Trophoblast cell (in vitro differentiated cells and primary cell): ENCODE results near the gene MARK4.

Experiments
- DNase-seq, 2 donors: peaks; one replicate each; pipeline ENCODE4 v3.0.0-alpha.2; 2016
- H2AFZ ChIP-seq: 2 replicates; pipeline ENCODE4 v1.6.1; 2013; ENCODE audit warnings: low read length, moderate library complexity, mild to moderate bottlenecking; ENCODE audit not compliant: insufficient read depth, poor library complexity
- H2AK5ac ChIP-seq: 2 replicates; pipeline ENCODE4 v1.6.1; 2013; ENCODE audit warnings: mild to moderate bottlenecking, low read length
- H2BK120ac ChIP-seq: 2 replicates; pipeline ENCODE4 v1.6.1; 2013; ENCODE audit warnings: low read length, mild to moderate bottlenecking, moderate library complexity; ENCODE audit not compliant: insufficient read depth, poor library complexity
- H2BK12ac ChIP-seq: 2 replicates; pipeline ENCODE4 v1.6.1; 2013; ENCODE audit warnings: mild to moderate bottlenecking, low read length, moderate library complexity
- H2BK5ac ChIP-seq: 2 replicates; pipeline ENCODE4 v1.6.1; 2013; ENCODE audit warnings: low read length, low read depth, moderate library complexity, mild to moderate bottlenecking; ENCODE audit not compliant: poor library complexity
- H3K14ac ChIP-seq: 2 replicates; pipeline ENCODE4 v1.6.1; 2013; ENCODE audit warnings: mild to moderate bottlenecking, low read length
- H3K18ac ChIP-seq: 2 replicates; pipeline ENCODE4 v1.6.1; 2013; ENCODE audit warnings: mild to moderate bottlenecking, low read length
- H3K23ac ChIP-seq: 2 replicates; pipeline ENCODE4 v1.6.1; 2013; ENCODE audit warnings: low read length
- H3K27ac ChIP-seq: 2 replicates; pipeline ENCODE4 v1.5.1; 2013; ENCODE audit warnings: low read depth, mild to moderate bottlenecking, inconsistent platforms, low read length, moderate library complexity
- H3K27me3 ChIP-seq: 2 replicates; pipeline ENCODE4 v1.6.1; 2013; ENCODE audit warnings: inconsistent platforms, mild to moderate bottlenecking, low read length, moderate library complexity; ENCODE audit not compliant: insufficient read depth
- H3K36me3 ChIP-seq, 2 experiments: 1 replicate in 1 of 2; 2 replicates in 1 of 2; pipeline ENCODE4 v1.6.1; 2013; ENCODE audit warnings: low read length in 2 of 2, mild to moderate bottlenecking in 2 of 2, moderate library complexity in 1 of 2; ENCODE audit not compliant: insufficient read depth in 2 of 2, control insufficient read depth in 1 of 2
- H3K4ac ChIP-seq: 2 replicates; pipeline ENCODE4 v1.6.1; 2013; ENCODE audit warnings: low read depth, mild to moderate bottlenecking, low read length, moderate library complexity
- H3K4me1 ChIP-seq, 2 experiments: 1 replicate in 1 of 2; 2 replicates in 1 of 2; pipeline ENCODE4 v1.6.1; 2013; ENCODE audit warnings: low read length in 2 of 2, mild to moderate bottlenecking in 2 of 2, moderate library complexity in 1 of 2; ENCODE audit not compliant: insufficient read depth in 2 of 2, control insufficient read depth in 1 of 2
- H3K4me2 ChIP-seq: 2 replicates; pipeline ENCODE4 v1.6.1; 2013; ENCODE audit warnings: inconsistent platforms, mild to moderate bottlenecking, low read length, moderate library complexity
- H3K4me3 ChIP-seq: 2 replicates; pipeline ENCODE4 v1.5.1; 2013; ENCODE audit warnings: mild to moderate bottlenecking, low read depth, low read length, inconsistent platforms
- H3K79me1 ChIP-seq: one replicate; pipeline ENCODE4 v1.6.1; 2013; ENCODE audit warnings: low read length
- H3K79me2 ChIP-seq: 2 replicates; pipeline ENCODE4 v1.6.1; 2013; ENCODE audit warnings: low read length, mild to moderate bottlenecking; ENCODE audit not compliant: control insufficient read depth, insufficient read depth, poor library complexity
- H3K9ac ChIP-seq: 2 replicates; pipeline ENCODE4 v1.6.1; 2013; ENCODE audit warnings: mild to moderate bottlenecking, low read length
- H3K9me3 ChIP-seq: 2 replicates; pipeline ENCODE4 v1.6.1; 2013; ENCODE audit warnings: low read depth, mild to moderate bottlenecking, control low read depth, inconsistent platforms, low read length; ENCODE audit not compliant: insufficient read depth
- H4K12ac ChIP-seq: 2 replicates; pipeline ENCODE4 v1.6.1; 2013; ENCODE audit warnings: low read depth, mild to moderate bottlenecking, low read length, moderate library complexity
- H4K8ac ChIP-seq: 2 replicates; pipeline ENCODE4 v1.6.1; 2013; ENCODE audit warnings: low read depth, mild to moderate bottlenecking, low read length, moderate library complexity
- H4K91ac ChIP-seq: one replicate; pipeline ENCODE4 v1.6.1; 2013; ENCODE audit warnings: low read depth, mild to moderate bottlenecking, low read length, moderate library complexity
- WGBS: extraction: QIAGEN DNeasy Blood & Tissue Kit; methylation state at CpG from one replicate; pipeline ENCODE4 v1.1.7; 2013; ENCODE audit warnings: missing lambda C conversion rate; ENCODE audit not compliant: insufficient read length, insufficient coverage; ENCODE audit errors: extremely low coverage; 5-methylcytosine and 5-hydroxymethylcytosine counted together

The MARK4 gene

GRCh38 chr19:45211751-45212381, 39.2 kb upstream of the MARK4 start:
- Histone ChIP-seq H4K8ac (no peak overlapping the region), H3K4ac (no peak overlapping the region), H2BK5ac (no peak overlapping the region), H3K14ac (no peak overlapping the region), H4K12ac (no peak overlapping the region), H2AFZ (no peak overlapping the region), H3K79me2 (no peaks in the 10 kb centered on the region), H3K4me2 (no peak overlapping the region), H4K91ac (no peak overlapping the region), H3K27me3 (peaks cover 12% of the 10 kb centered on the region), H3K9me3 (peaks cover 6% of the 10 kb centered on the region), H2AK5ac (no peak overlapping the region), H2BK12ac (no peak overlapping the region), H3K4me3 (no peak overlapping the region), H3K27ac (no peak overlapping the region), H3K36me3 (no peaks in the 10 kb centered on the region), H3K4me1 (peaks cover 2 to 5% of the 10 kb centered on the region in 2 experiments), H2BK120ac (no peak overlapping the region), H3K18ac (no peak overlapping the region), H3K79me1 (no peaks in the 10 kb centered on the region), H3K23ac (no peak overlapping the region), H3K9ac (no peak overlapping the region)
- DNase-seq: no peak
- no CpG with 5 or more reads among the region's 17 CpGs for WGBS

- Histone ChIP-seq H3K4me1 (peaks cover 2 to 5% of the 10 kb centered on the region in 2 experiments), H2BK5ac (no peak overlapping the region), H3K14ac (no peak overlapping the region), H3K23ac (no peak overlapping the region), H3K79me2 (no peaks in the 10 kb centered on the region), H2BK120ac (no peak overlapping the region), H3K4ac (no peak overlapping the region), H3K4me3 (no peak overlapping the region), H4K91ac (no peak overlapping the region), H3K4me2 (no peak overlapping the region), H3K18ac (no peak overlapping the region), H4K8ac (no peak overlapping the region), H3K27ac (no peak overlapping the region), H3K27me3 (peaks cover 23% of the 10 kb centered on the region), H3K36me3 (no peaks in the 10 kb centered on the region), H2AFZ (no peak overlapping the region), H4K12ac (no peak overlapping the region), H3K79me1 (no peaks in the 10 kb centered on the region), H2BK12ac (no peak overlapping the region), H3K9ac (no peak overlapping the region), H3K9me3 (peaks cover 6% of the 10 kb centered on the region), H2AK5ac (no peak overlapping the region)
- no peak for DNase-seq
- no CpG with 5 or more reads among the region's 23 CpGs for WGBS
Measured at GRCh38 chr19:45213031-45213430, 38.0 kb upstream of the MARK4 start.

GRCh38 chr19:45215391-45216191, 35.5 kb upstream of the MARK4 start:
- peak overlapping the region; percentile 45 for H3K4me2 ChIP-seq
- H4K91ac ChIP-seq: no peak overlapping the region
- no peak overlapping the region for H3K18ac ChIP-seq
- H2BK12ac ChIP-seq: no peak overlapping the region
- no peak overlapping the region for H3K9ac ChIP-seq
- no peak overlapping the region for H3K4ac ChIP-seq
- no peak overlapping the region for H2BK5ac ChIP-seq
- peaks cover 2 to 5% of the 10 kb centered on the region in 2 experiments for H3K4me1 ChIP-seq
- no peak overlapping the region for H2BK120ac ChIP-seq
- no peak overlapping the region for H3K27ac ChIP-seq
- H3K27me3 ChIP-seq: peaks cover 29% of the 10 kb centered on the region
- peaks cover 6% of the 10 kb centered on the region for H3K9me3 ChIP-seq
- no peak overlapping the region for H4K12ac ChIP-seq
- WGBS: no CpG with 5 or more reads among the region's 35 CpGs
- H2AK5ac ChIP-seq: no peak overlapping the region
- no peak overlapping the region for H3K4me3 ChIP-seq
- H3K23ac ChIP-seq: no peak overlapping the region
- no peak overlapping the region for H4K8ac ChIP-seq
- DNase-seq: no peak
- no peaks in the 10 kb centered on the region for H3K36me3 ChIP-seq
- H3K79me1 ChIP-seq: no peaks in the 10 kb centered on the region
- no peaks in the 10 kb centered on the region for H3K79me2 ChIP-seq
- no peak overlapping the region for H2AFZ ChIP-seq
- no peak overlapping the region for H3K14ac ChIP-seq

GRCh38 chr19:45216667-45217066, 34.4 kb upstream of the MARK4 start:
- Histone ChIP-seq H3K14ac (no peak overlapping the region), H3K9me3 (peaks cover 6% of the 10 kb centered on the region), H3K4me1 (peaks cover 2 to 5% of the 10 kb centered on the region in 2 experiments), H2AK5ac (no peak overlapping the region), H3K9ac (no peak overlapping the region), H3K23ac (no peak overlapping the region), H3K79me2 (no peaks in the 10 kb centered on the region), H2BK120ac (no peak overlapping the region), H4K91ac (no peak overlapping the region), H3K4ac (no peak overlapping the region), H2BK12ac (no peak overlapping the region), H3K18ac (no peak overlapping the region), H2AFZ (no peak overlapping the region), H4K12ac (no peak overlapping the region), H3K36me3 (no peaks in the 10 kb centered on the region), H3K27me3 (peaks cover 29% of the 10 kb centered on the region), H3K79me1 (no peaks in the 10 kb centered on the region), H2BK5ac (no peak overlapping the region), H3K27ac (no peak overlapping the region), H3K4me2 (no peak overlapping the region), H4K8ac (no peak overlapping the region), H3K4me3 (no peak overlapping the region)
- WGBS: no CpG with 5 or more reads among the region's 6 CpGs
- peak in 1 of 2 donors; percentile 20 for DNase-seq
